LNCAP (cell line): ENCODE results near the gene PRIMPOL.

Source experiments
- CTCF ChIP-seq: fragments of 450-650 bp; IDR thresholded peaks from 2 replicates; pipeline ENCODE4 v1.5.1; 2017; ENCODE audit warnings: mild to moderate bottlenecking

Gene PRIMPOL

GRCh38 chr4:184660978-184661377 lies 11.4 kb downstream of the PRIMPOL start:
- TF ChIP-seq CTCF, result no peak

DNA sequence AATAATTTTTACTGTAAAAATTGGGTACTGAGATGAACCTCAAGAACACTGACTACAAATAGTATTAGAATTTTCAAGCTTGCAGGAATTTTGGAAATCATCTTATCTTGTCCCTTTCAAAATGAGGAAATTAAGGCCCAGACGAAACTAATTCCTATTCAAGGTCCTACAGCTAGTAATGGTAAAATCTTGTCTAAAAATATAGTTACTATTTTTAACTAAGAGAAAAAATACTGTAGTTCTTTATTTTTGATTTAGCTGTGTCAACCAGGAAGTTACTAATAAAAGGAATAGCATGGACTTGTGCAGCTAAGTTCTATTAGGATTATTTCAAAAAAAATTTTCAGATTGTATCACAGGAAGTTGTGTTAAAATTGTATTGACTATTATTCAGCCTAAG lies 12.7 kb downstream of the PRIMPOL start:
- TF ChIP-seq CTCF, result no peak

- TF ChIP-seq CTCF, result no peak
Observed at GRCh38 chr4:184664445-184665210, 15.1 kb downstream of the PRIMPOL start.

- no peak for TF ChIP-seq CTCF
Observed at GRCh38 chr4:184666670-184667069, 17.1 kb downstream of the PRIMPOL start.

DNA sequence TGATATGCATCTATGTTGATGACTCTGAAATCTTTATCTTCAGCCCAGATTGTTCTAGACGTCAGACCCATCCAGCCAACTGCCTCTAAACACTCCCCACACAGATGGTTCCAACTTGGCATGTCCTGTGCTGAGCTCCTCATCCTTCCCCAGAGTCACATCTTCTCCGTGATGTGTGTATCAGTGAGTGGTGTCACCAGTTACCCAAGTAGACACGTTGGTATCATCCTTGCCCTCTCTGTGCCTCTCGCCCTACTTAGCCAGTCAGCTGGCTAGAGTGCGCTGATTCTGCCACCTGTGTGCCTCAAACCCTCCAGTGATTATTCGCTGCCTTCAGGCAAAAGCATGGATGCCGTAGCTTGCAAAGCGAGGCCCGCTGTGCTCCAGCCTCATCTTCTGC lies 18.6 kb downstream of the PRIMPOL start:
- TF ChIP-seq CTCF, result no peak

- TF ChIP-seq CTCF, result no peak
Observed at GRCh38 chr4:184668511-184669114, 19.1 kb downstream of the PRIMPOL start.

DNA sequence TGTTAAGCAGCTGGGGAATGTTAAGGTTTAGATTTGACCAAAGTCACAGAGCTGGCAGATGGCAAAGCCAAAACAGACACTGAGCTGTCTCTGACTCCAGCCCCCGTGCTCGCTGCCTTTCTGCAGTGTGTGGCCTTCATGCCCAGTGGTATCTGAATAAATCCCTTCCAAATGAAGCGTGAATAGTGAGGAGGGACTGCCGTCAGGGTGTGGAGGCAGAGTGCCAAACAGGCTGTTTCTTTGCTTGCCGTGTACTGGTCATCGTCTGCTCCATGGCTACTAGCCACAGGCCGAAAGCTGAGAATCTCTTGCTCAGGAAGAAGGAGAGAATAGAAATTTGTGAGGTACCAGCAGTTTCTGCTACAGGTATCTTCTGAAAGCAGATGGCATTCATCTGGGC lies 19.7 kb downstream of the PRIMPOL start:
- no peak for TF ChIP-seq CTCF
